HG03139 (cell line): ENCODE results near the gene ANO8.
A peak's percentile ranks its signal among the peaks of the same experiment; 100 is the strongest.
"Not testable (repeated sequence)": the region's sequence is repeated elsewhere in the genome, so short reads cannot be mapped to it uniquely, and the experiment has no call there.

ENCODE experiments used
- ATAC-seq: cut with Tn5 transposase; IDR thresholded peaks from one replicate; pipeline ENCODE4 v1.9.1; 2021; ENCODE audit not compliant: unreplicated experiment

ANO8 gene

GRCh38 chr19:17312189-17313113 lies 22.2 kb downstream of the ANO8 start:
- no peak for ATAC-seq

- no peak for ATAC-seq
Observed at GRCh38 chr19:17311455-17312188, 23.0 kb downstream of the ANO8 start.

GRCh38 chr19:17309965-17310461 lies 24.6 kb downstream of the ANO8 start:
- ATAC-seq, result no peak

GRCh38 chr19:17309198-17309964 lies 25.3 kb downstream of the ANO8 start, which contains the start of gene DDA1:
TSS of gene DDA1 (plus strand) at chr19:17309563. CDS start at chr19:17309655, 92 bp downstream.
- ATAC-seq, result peak; percentile 49

- no peak for ATAC-seq
Observed at GRCh38 chr19:17307876-17308377, 26.7 kb downstream of the ANO8 start.

- ATAC-seq, result no peak
Observed at GRCh38 chr19:17306285-17306714, 28.4 kb downstream of the ANO8 start.

- peak; percentile 46 for ATAC-seq
Observed at GRCh38 chr19:17305517-17306284, 29.0 kb downstream of the ANO8 start, which contains the start of gene MRPL34. TSS of gene MRPL34 (plus strand) at chr19:17305872. CDS start at chr19:17305893, 21 bp downstream.

GRCh38 chr19:17305216-17305516 lies 29.5 kb downstream of the ANO8 start:
- ATAC-seq, result no peak

GRCh38 chr19:17304386-17305215 lies 30.1 kb downstream of the ANO8 start:
- no peak for ATAC-seq

- ATAC-seq, result no peak
Observed at GRCh38 chr19:17303940-17304267, 30.8 kb downstream of the ANO8 start.

- ATAC-seq, result peak; percentile 50
Observed at GRCh38 chr19:17303167-17303939, 31.3 kb downstream of the ANO8 start, which contains the start of gene ABHD8. TSS of gene ABHD8 (minus strand) at chr19:17303425. CDS start at chr19:17301616, 1,809 bp downstream.

GRCh38 chr19:17302391-17303166 lies 32.1 kb downstream of the ANO8 start:
- ATAC-seq, result no peak

GRCh38 chr19:17300992-17301619 lies 33.5 kb downstream of the ANO8 start:
- ATAC-seq, result no peak

GRCh38 chr19:17296976-17297375 lies 37.7 kb downstream of the ANO8 start:
- ATAC-seq, result no peak

GRCh38 chr19:17296273-17296672 lies 38.4 kb downstream of the ANO8 start:
- no peak for ATAC-seq

GRCh38 chr19:17295551-17295950 lies 39.1 kb downstream of the ANO8 start:
- not testable (repeated sequence) for ATAC-seq
